Endothelial cell of umbilical vein (primary cell): Measurements from ENCODE around the gene GATM. TPM values are rescaled to one million over a fixed set of nuclear protein-coding genes. Genes with fewer than 3 reads are reported as not detected.
"Not testable (repeated sequence)": the region's sequence is repeated elsewhere in the genome, so short reads cannot be mapped to it uniquely, and the experiment has no call there.

Experiments
- BruUV-seq: library from RNA; stranded (reverse); fragments of 400-500 nt; replicated peaks from 2 replicates; lab custom pipeline; 2021; lab: Mats Ljungman, UMichigan
- CTCF ChIA-PET: fragments of 300-600, 350-600 bp; sonication (Branson Sonifier 250); formaldehyde crosslinking; loops from one replicate; lab custom pipeline; 2021; ENCODE audit warnings: antibody characterized with exemption, inconsistent platforms; lab: Charles Lee
- POLR2A ChIA-PET: fragments of 300-600, 350-600 bp; sonication (Branson Sonifier 250); formaldehyde crosslinking; loops from one replicate; lab custom pipeline; 2021; ENCODE audit warnings: antibody characterized with exemption, inconsistent platforms; lab: Charles Lee
- DNase-seq: peaks from one replicate; pipeline ENCODE4 v3.0.0-alpha.2; 2011; ENCODE audit warnings: low read depth, low spot score
- FAIRE-seq: peaks from 2 replicates; lab custom pipeline; 2011; peaks lifted over from hg19 to GRCh38; lab: Jason Lieb, UNC
- H2AFZ ChIP-seq: 2 replicates; pipeline ENCODE4 v1.6.0; 2012; ENCODE audit warnings: low read depth, low read length, control low read depth, inconsistent platforms
- H3K27ac ChIP-seq: 2 replicates; pipeline ENCODE4 v1.5.1; 2011; ENCODE audit warnings: low read depth, mild to moderate bottlenecking, control low read depth, low read length, moderate library complexity; ENCODE audit not compliant: insufficient read depth
- H3K27me3 ChIP-seq, 2 experiments: 2 replicates each; pipeline versions ENCODE4 v1.6.0 to v1.6.1; 2011; ENCODE audit warnings: low read length in 2 of 2, mixed read lengths in 1 of 2; ENCODE audit not compliant: control insufficient read depth in 2 of 2, insufficient read depth in 2 of 2
- H3K36me3 ChIP-seq, 2 experiments: 2 replicates in 1 of 2; 3 replicates in 1 of 2; pipeline ENCODE4 v1.5.1; 2011; ENCODE audit warnings: low read length in 2 of 2, mild to moderate bottlenecking in 1 of 2, moderate library complexity in 1 of 2; ENCODE audit not compliant: control insufficient read depth in 2 of 2, insufficient read depth in 2 of 2; ENCODE audit errors: extremely low read depth in 1 of 2
- H3K4me1 ChIP-seq: 3 replicates; pipeline ENCODE4 v1.5.1; 2011; ENCODE audit warnings: mild to moderate bottlenecking, low read length; ENCODE audit not compliant: control insufficient read depth, insufficient read depth; ENCODE audit errors: extremely low read depth
- H3K4me2 ChIP-seq: 2 replicates; pipeline ENCODE4 v1.6.1; 2011; ENCODE audit warnings: low read length, control low read depth, mixed read lengths; ENCODE audit not compliant: insufficient read depth
- H3K4me3 ChIP-seq, 3 experiments: fragments of 200-600 bp in 1 of 3; sonication (generic), shearing (Covaris generic) in 1 of 3; replicated peaks in 1 of 3; 2 replicates each; pipeline ENCODE4 v1.5.1; 2011 to 2016; ENCODE audit warnings: control low read depth in 3 of 3, low read length in 3 of 3, mild to moderate bottlenecking in 2 of 3, inconsistent platforms in 1 of 3, low read depth in 1 of 3, moderate library complexity in 1 of 3; ENCODE audit not compliant: insufficient read depth in 1 of 3
- H3K79me2 ChIP-seq: 2 replicates; pipeline ENCODE4 v1.6.0; 2012; ENCODE audit warnings: low read length, inconsistent platforms; ENCODE audit not compliant: control insufficient read depth, insufficient read depth
- H3K9ac ChIP-seq: replicated peaks from 2 replicates; pipeline ENCODE3; 2011; ENCODE audit warnings: low read length, control low read depth; ENCODE audit not compliant: insufficient read depth; ENCODE audit errors: extremely low read depth
- H3K9me1 ChIP-seq: replicated peaks from 3 replicates; pipeline ENCODE4 v1.6.0; 2011; ENCODE audit warnings: mild to moderate bottlenecking, low read length; ENCODE audit not compliant: control insufficient read depth, insufficient read depth; ENCODE audit errors: extremely low read depth
- H3K9me3 ChIP-seq: replicated peaks from 2 replicates; pipeline ENCODE4 v1.5.1; 2012; ENCODE audit warnings: low read length, inconsistent platforms; ENCODE audit not compliant: control insufficient read depth, insufficient read depth
- H4K20me1 ChIP-seq: replicated peaks from 2 replicates; pipeline ENCODE3; 2011; ENCODE audit warnings: mild to moderate bottlenecking, low read length; ENCODE audit not compliant: control insufficient read depth, insufficient read depth; ENCODE audit errors: extremely low read depth
- CTCF ChIP-seq, 2 donors: IDR thresholded peaks; 1 replicate in 1 of 2; 2 replicates in 1 of 2; pipeline ENCODE4 v1.5.1; 2011; ENCODE audit warnings: low read length in 2 of 2, mild to moderate bottlenecking in 2 of 2, moderate library complexity in 2 of 2, control low read depth in 1 of 2, inconsistent platforms in 1 of 2, low read depth in 1 of 2; ENCODE audit not compliant: insufficient read depth in 1 of 2; ENCODE audit errors: extremely low read depth in 1 of 2
- EZH2 ChIP-seq: IDR thresholded peaks from 2 replicates; pipeline ENCODE4 v1.6.1; 2012; ENCODE audit warnings: borderline replicate concordance, low read depth, mild to moderate bottlenecking, moderate library complexity, low read length, inconsistent platforms; ENCODE audit not compliant: severe bottlenecking
- FOS ChIP-seq: IDR thresholded peaks from 2 replicates; pipeline ENCODE4 v1.6.1; 2011; ENCODE audit warnings: mild to moderate bottlenecking, low read length, moderate library complexity, borderline replicate concordance; ENCODE audit not compliant: insufficient read depth
- GATA2 ChIP-seq: IDR thresholded peaks from 2 replicates; pipeline ENCODE4 v1.7.0; 2011; ENCODE audit warnings: low read depth, mild to moderate bottlenecking, moderate library complexity, mixed read lengths, low read length; ENCODE audit not compliant: insufficient read length, insufficient read depth
- JUN ChIP-seq: IDR thresholded peaks from 2 replicates; pipeline ENCODE4 v1.6.1; 2011; ENCODE audit warnings: borderline replicate concordance, low read depth; ENCODE audit not compliant: insufficient read length, insufficient read depth
- MAX ChIP-seq: IDR thresholded peaks from 2 replicates; pipeline ENCODE4 v1.6.1; 2011; ENCODE audit not compliant: insufficient read depth, insufficient read length
- MYC ChIP-seq: IDR thresholded peaks from one replicate; pipeline ENCODE4 v1.6.1; 2011; ENCODE audit warnings: mild to moderate bottlenecking, low read depth, low read length
- POLR2A ChIP-seq: IDR thresholded peaks from 2 replicates; pipeline ENCODE4 v1.6.1; 2012; ENCODE audit warnings: low read depth, mild to moderate bottlenecking, control low read depth, low read length
- POLR2AphosphoS5 ChIP-seq: IDR thresholded peaks from 2 replicates; pipeline ENCODE4 v1.6.1; 2012; ENCODE audit warnings: low read depth, mild to moderate bottlenecking, control low read depth, low read length, moderate library complexity; ENCODE audit not compliant: insufficient read depth
- dilution Hi-C: fragments of 300-500 bp; cut with MboI; formaldehyde crosslinking; loops from one replicate; pipeline ENCODE4 v1.15.0; 2019; ENCODE audit warnings: low sequenced_read_pairs; ENCODE audit not compliant: extremely low pct_ligation_motif_present
- intact Hi-C: fragments of 100-400 bp; cut with micrococcal nuclease; formaldehyde crosslinking; loops from one replicate; pipeline ENCODE4 v1.10.0; 2022
- polyA plus RNA-seq, 4 experiments: library from polyadenylated mRNA; depleted of rRNA in 3 of 4; stranded (reverse) in 3 of 4; unstranded in 1 of 4; fragments of >200 nt; gene quantifications; 2 replicates each; pipeline versions ENCODE4 v1.2.1 to v1.2.3, GENCODE V29; 2011 to 2012; ENCODE audit warnings: missing spikeins in 1 of 4
- total RNA-seq: library from RNA; stranded (reverse); gene quantifications from 2 replicates; pipeline ENCODE4 v1.2.3, GENCODE V29; 2021

Gene GATM
- total and polyA plus RNA-seq, 2 donors (not counting 3 experiments of a cell fraction or from before 2014, with no cell fraction given): 0.21 to 0.60 TPM

- POLR2A ChIA-PET: no interaction called here
Observed at GRCh38 chr15:45371546-45371945, 6.8 kb downstream of the GATM start.

GRCh38 chr15:45370042-45370441 is 8.3 kb downstream of the GATM start:
- POLR2A ChIA-PET, H3K27ac ChIP-seq, H3K9me3 ChIP-seq, DNase-seq, H3K4me2 ChIP-seq, H2AFZ ChIP-seq, intact Hi-C loops, H3K4me3 ChIP-seq, H3K9ac ChIP-seq, H3K4me1 ChIP-seq, H3K9me1 ChIP-seq, dilution Hi-C loops, H3K79me2 ChIP-seq, H4K20me1 ChIP-seq, H3K36me3 ChIP-seq, BruUV-seq, FAIRE-seq: not testable (repeated sequence)
- CTCF ChIA-PET: interaction anchor here (0.7 kb wide), 1 partner anchor 207 kb away, joined by 3 read pairs; no protein-coding TSS in a partner anchor
- H3K27me3 ChIP-seq: peaks cover 4 to 23% of the 10 kb centered on the region in 2 experiments

More at GRCh38 chr15:45371546-45371945, 6.8 kb downstream of the GATM start:
- TF ChIP-seq CTCF (IDR thresholded peaks at IDR 0.05; ENCODE audit: extremely low read depth in 1 of 2, insufficient read depth in 1 of 2, low read depth in 1 of 2, low read length in 2 of 2) (no peak), MAX (no peak), MYC (no peak), POLR2AphosphoS5 (no peak), FOS (no peak), GATA2 (no peak), JUN (no peak), EZH2 (no peak), POLR2A (no peak)
- no peaks in the 10 kb centered on the region for H3K9me1 ChIP-seq
- H3K27me3 ChIP-seq: peaks cover 15 to 32% of the 10 kb centered on the region in 2 experiments
- H3K4me1 ChIP-seq: no peaks in the 10 kb centered on the region
- CTCF ChIA-PET: interaction anchor here (1.4 kb wide), 1 partner anchor 18 kb away, joined by 3 read pairs; no protein-coding TSS in a partner anchor
- intact Hi-C loops (no loop called here), dilution Hi-C loops (no loop called here)
- no peaks in the 10 kb centered on the region for H3K79me2 ChIP-seq
- H3K9ac ChIP-seq: no peak overlapping the region
- no TSS peak for BruUV-seq
- no peak for FAIRE-seq
- no peak for DNase-seq
- H3K4me2 ChIP-seq: no peak overlapping the region
- H2AFZ ChIP-seq: no peak overlapping the region
- H3K36me3 ChIP-seq: no peaks in the 10 kb centered on the region
- no peaks in the 10 kb centered on the region for H4K20me1 ChIP-seq
- H3K4me3 ChIP-seq: no peak overlapping the region
- no peak overlapping the region for H3K27ac ChIP-seq
- H3K9me3 ChIP-seq: no peaks in the 10 kb centered on the region

- H3K27ac ChIP-seq, intact Hi-C loops, H3K4me2 ChIP-seq, H3K27me3 ChIP-seq, DNase-seq, H3K9me3 ChIP-seq, POLR2A ChIA-PET, H3K9ac ChIP-seq, FAIRE-seq, H3K4me3 ChIP-seq, CTCF ChIA-PET, H4K20me1 ChIP-seq, BruUV-seq, H3K4me1 ChIP-seq, dilution Hi-C loops, H2AFZ ChIP-seq, H3K79me2 ChIP-seq, H3K36me3 ChIP-seq, H3K9me1 ChIP-seq: not testable (repeated sequence)
Observed at GRCh38 chr15:45367222-45367621, 11.1 kb downstream of the GATM start.
